Loucy (cell line): ENCODE data around the gene AGXT.

ENCODE experiments used
- H2AFZ ChIP-seq: fragments of 200-600 bp; sonication (generic); 2 replicates; pipeline ENCODE4 v1.6.0; 2016; ENCODE audit warnings: antibody characterized with exemption, mild to moderate bottlenecking, low read length, moderate library complexity
- H3F3A ChIP-seq: fragments of 200-600 bp; 2 replicates; pipeline ENCODE4 v1.6.0; 2016; ENCODE audit warnings: antibody characterized with exemption, low read depth, mild to moderate bottlenecking
- H3K27me3 ChIP-seq: fragments of 200-600 bp; sonication (generic); 2 replicates; pipeline ENCODE4 v1.6.1; 2014; ENCODE audit warnings: low read length, mild to moderate bottlenecking; ENCODE audit not compliant: insufficient read depth, poor library complexity, severe bottlenecking
- H3K36me3 ChIP-seq: fragments of 200-600 bp; sonication (generic); 2 replicates; pipeline ENCODE4 v1.6.1; 2016; ENCODE audit warnings: low read length; ENCODE audit not compliant: insufficient read depth
- H3K4me1 ChIP-seq: fragments of 200-600 bp; sonication (generic); 2 replicates; pipeline ENCODE4 v1.5.1; 2014; ENCODE audit warnings: low read length, mild to moderate bottlenecking; ENCODE audit not compliant: insufficient read depth, poor library complexity, severe bottlenecking
- H3K4me2 ChIP-seq: fragments of 200-600 bp; sonication (generic); 2 replicates; pipeline ENCODE4 v1.6.0; 2014; ENCODE audit warnings: antibody characterized with exemption, low read length, low read depth, mild to moderate bottlenecking; ENCODE audit not compliant: poor library complexity, severe bottlenecking
- H3K4me3 ChIP-seq: fragments of 200-600 bp; sonication (generic); 2 replicates; pipeline ENCODE4 v1.5.1; 2014; ENCODE audit warnings: low read length, mild to moderate bottlenecking, mixed read lengths; ENCODE audit not compliant: poor library complexity, severe bottlenecking
- H3K79me2 ChIP-seq: fragments of 200-600 bp; sonication (generic); 2 replicates; pipeline ENCODE4 v1.6.1; 2014; ENCODE audit warnings: low read length; ENCODE audit not compliant: insufficient read depth
- H3K9ac ChIP-seq: fragments of 200-600 bp; sonication (generic); 2 replicates; pipeline ENCODE4 v1.6.0; 2014; ENCODE audit warnings: mild to moderate bottlenecking, low read depth, low read length, moderate library complexity; ENCODE audit not compliant: poor library complexity, severe bottlenecking
- H3K9me2 ChIP-seq: fragments of 200-600 bp; sonication (generic); replicated peaks from 2 replicates; pipeline ENCODE4 v1.6.1; 2016; ENCODE audit warnings: low read depth, low read length, mixed read lengths
- H3K9me3 ChIP-seq: fragments of 200-600 bp; sonication (generic); 2 replicates; pipeline ENCODE4 v1.6.1; 2014; ENCODE audit warnings: mild to moderate bottlenecking, antibody characterized with exemption, low read length, low read depth; ENCODE audit not compliant: insufficient read depth
- H4K20me1 ChIP-seq: fragments of 200-600 bp; sonication (generic); 2 replicates; pipeline ENCODE4 v1.6.0; 2014; ENCODE audit warnings: antibody characterized with exemption, low read length, mild to moderate bottlenecking; ENCODE audit not compliant: insufficient read depth, poor library complexity, severe bottlenecking
- CTCF ChIP-seq: fragments of 200-600 bp; sonication (generic); conservative IDR thresholded peaks from 2 replicates; pipeline ENCODE4 v1.5.1; 2014; ENCODE audit warnings: mild to moderate bottlenecking, antibody characterized with exemption, low read length
- EZH2phosphoT487 ChIP-seq: fragments of 200-600 bp; IDR thresholded peaks from 2 replicates; pipeline ENCODE4 v1.6.1; 2018; ENCODE audit warnings: antibody characterized with exemption, mild to moderate bottlenecking, moderate library complexity, borderline replicate concordance

Gene AGXT

DNA sequence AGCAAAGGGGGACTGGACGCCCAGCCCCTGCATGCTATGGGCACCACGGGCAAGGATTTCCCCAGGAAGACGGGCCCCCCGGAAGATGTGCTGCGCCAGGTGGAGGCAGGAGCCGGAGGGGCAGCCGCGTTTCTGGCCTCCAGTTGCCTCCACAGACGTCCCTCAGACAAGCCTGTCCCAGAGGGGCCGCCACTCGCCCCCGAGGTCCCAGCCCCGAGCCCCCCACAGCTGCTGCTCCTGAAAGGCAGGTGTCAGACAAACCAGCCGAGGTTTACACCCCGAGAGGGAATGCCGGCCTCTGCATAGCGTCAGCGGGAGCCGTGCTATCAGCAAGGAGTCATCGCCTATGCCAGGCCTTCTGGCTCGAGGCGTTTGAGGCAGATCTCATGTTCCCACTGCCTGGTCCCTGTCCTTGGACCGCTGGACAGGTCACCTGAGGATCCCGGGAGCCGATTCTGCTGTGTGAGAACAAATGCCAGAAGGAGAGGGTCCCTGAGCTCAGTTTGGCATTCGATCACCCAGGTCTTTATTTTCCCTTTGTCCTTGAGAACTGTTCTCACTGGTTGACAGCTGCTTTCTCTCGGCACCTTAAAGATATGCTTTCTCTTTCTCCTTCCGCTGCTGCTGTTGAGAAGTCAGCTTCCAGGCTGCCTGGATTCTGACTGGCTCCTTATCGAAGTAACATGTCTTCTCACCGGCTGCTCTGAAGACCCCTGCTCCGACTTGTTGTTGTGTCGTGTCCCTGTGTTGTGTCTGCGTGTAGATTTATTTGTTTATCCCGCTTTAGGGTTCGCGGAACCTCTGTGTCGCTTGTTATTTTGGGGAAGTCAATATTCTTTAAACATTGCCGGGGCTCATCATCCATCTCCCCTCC is 58.1 kb downstream of the AGXT start:
- Histone ChIP-seq H3F3A (no peaks in the 10 kb centered on the region), H3K79me2 (no peaks in the 10 kb centered on the region), H3K9me2 (no peaks in the 10 kb centered on the region), H4K20me1 (no peaks in the 10 kb centered on the region), H3K27me3 (no peaks in the 10 kb centered on the region), H3K36me3 (no peaks in the 10 kb centered on the region), H3K4me1 (no peaks in the 10 kb centered on the region), H3K4me3 (no peak overlapping the region), H3K9me3 (no peaks in the 10 kb centered on the region; the same call in 1 of the 2 replicates), H3K4me2 (no peak overlapping the region), H2AFZ (no peak overlapping the region), H3K9ac (no peak overlapping the region)
- TF ChIP-seq EZH2phosphoT487 (no peak), CTCF (no peak)

DNA sequence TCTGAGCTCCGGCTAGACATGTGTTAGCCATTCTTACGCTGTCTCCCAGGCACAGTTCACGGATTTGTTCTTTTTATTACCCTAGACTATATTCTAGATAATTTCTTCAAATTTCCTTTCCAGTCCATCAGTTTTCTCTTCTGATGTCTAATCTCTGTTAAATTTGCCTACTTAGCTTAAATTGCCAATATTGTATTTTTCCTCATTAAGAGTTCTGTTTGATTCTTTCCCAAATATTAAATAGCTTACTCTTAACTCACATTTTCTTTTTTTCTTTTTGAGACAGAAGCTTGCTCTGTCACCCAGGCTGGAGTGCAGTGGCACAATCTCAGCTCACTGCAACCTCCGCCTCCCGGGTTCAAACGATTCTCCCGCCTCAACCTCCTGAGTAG is 58.8 kb downstream of the AGXT start:
- Histone ChIP-seq H4K20me1 (no peaks in the 10 kb centered on the region), H3K36me3 (no peaks in the 10 kb centered on the region), H3K9me3 (no peaks in the 10 kb centered on the region; the same call in 1 of the 2 replicates), H3K4me1 (no peaks in the 10 kb centered on the region), H3K9ac (no peak overlapping the region), H3K9me2 (no peaks in the 10 kb centered on the region), H3K4me3 (no peak overlapping the region), H2AFZ (no peak overlapping the region), H3K27me3 (no peaks in the 10 kb centered on the region), H3F3A (no peaks in the 10 kb centered on the region), H3K79me2 (no peaks in the 10 kb centered on the region), H3K4me2 (no peak overlapping the region)
- TF ChIP-seq CTCF (no peak), EZH2phosphoT487 (no peak)

- Histone ChIP-seq H3K9me3 (no peaks in the 10 kb centered on the region; the same call in 1 of the 2 replicates), H3K27me3 (no peaks in the 10 kb centered on the region), H3K36me3 (no peaks in the 10 kb centered on the region), H3K9me2 (no peaks in the 10 kb centered on the region), H3K4me2 (no peak overlapping the region), H3K79me2 (no peaks in the 10 kb centered on the region), H3F3A (no peaks in the 10 kb centered on the region), H4K20me1 (no peaks in the 10 kb centered on the region), H3K9ac (no peak overlapping the region), H3K4me3 (no peak overlapping the region), H3K4me1 (no peaks in the 10 kb centered on the region), H2AFZ (no peak overlapping the region)
- TF ChIP-seq EZH2phosphoT487 (no peak), CTCF (no peak)
These were observed 60.1 kb downstream of the AGXT start for GRCh38 chr2:240928476-240929363.
